GM08714 (cell line): ENCODE data around the gene NOTCH3.

Experiments
- H3K4me3 ChIP-seq: fragments of 200-500 bp; sonication (Bioruptor generic); 2 replicates; pipeline ENCODE4 v1.5.1; 2014; ENCODE audit warnings: mild to moderate bottlenecking, low read length, inconsistent platforms
- ZNF274 ChIP-seq: IDR thresholded peaks from 2 replicates; pipeline ENCODE4 v1.6.1; 2012; ENCODE audit warnings: mild to moderate bottlenecking, low read depth, low read length

The NOTCH3 gene

GRCh38 chr19:15110418-15110815 lies 90.4 kb downstream of the NOTCH3 start:
- no peak for TF ChIP-seq ZNF274
- H3K4me3 ChIP-seq: no peak overlapping the region

GRCh38 chr19:15109768-15110417 lies 90.9 kb downstream of the NOTCH3 start:
- no peak overlapping the region for H3K4me3 ChIP-seq
- TF ChIP-seq ZNF274: no peak
